Suprapubic skin (tissue), 4 donors: ENCODE data around the gene SCN4A. TPM values are rescaled to one million over a fixed set of nuclear protein-coding genes. Genes with fewer than 3 reads are reported as not detected.
A peak's percentile ranks its signal among the peaks of the same experiment; 100 is the strongest.

Experiments used
- DNase-seq, 2 donors: peaks; one replicate each; pipeline ENCODE4 v3.0.0-alpha.2; 2019; ENCODE audit warnings: low spot score in 2 of 2
- H3K27ac ChIP-seq: fragments of 200-600 bp; sonication (generic); one replicate; pipeline ENCODE4 v1.5.1; 2019
- H3K27me3 ChIP-seq: fragments of 200-600 bp; sonication (generic); one replicate; pipeline ENCODE4 v1.5.1; 2019
- H3K36me3 ChIP-seq: fragments of 200-600 bp; sonication (generic); one replicate; pipeline ENCODE4 v1.5.1; 2019
- H3K4me1 ChIP-seq: fragments of 200-600 bp; sonication (generic); one replicate; pipeline ENCODE4 v1.5.1; 2019
- H3K4me3 ChIP-seq: fragments of 200-600 bp; sonication (generic); one replicate; pipeline ENCODE4 v1.5.1; 2019; ENCODE audit warnings: mild to moderate bottlenecking
- H3K9me3 ChIP-seq: fragments of 200-600 bp; sonication (generic); one replicate; pipeline ENCODE4 v1.5.1; 2019
- EP300 ChIP-seq: sonication (generic); formaldehyde crosslinking; IDR thresholded peaks from one replicate; pipeline ENCODE4 v1.6.1; 2017; ENCODE audit warnings: antibody characterized with exemption
- POLR2A ChIP-seq, 2 donors: fragments of 450-650 bp; IDR thresholded peaks; one replicate each; pipeline ENCODE4 v1.6.1; 2017; ENCODE audit warnings: antibody characterized with exemption in 2 of 2, mild to moderate bottlenecking in 2 of 2, moderate library complexity in 2 of 2
- POLR2AphosphoS5 ChIP-seq, 3 donors: sonication (generic); formaldehyde crosslinking; IDR thresholded peaks; one replicate each; pipeline ENCODE4 v1.6.1; 2017; ENCODE audit warnings: antibody characterized with exemption in 3 of 3
- WGBS: methylation state at CpG from one replicate; pipeline ENCODE4 v1.1.5; 2018; 5-methylcytosine and 5-hydroxymethylcytosine counted together
- total RNA-seq, 4 donors: library from RNA; depleted of rRNA; stranded (reverse); fragments of >200 nt; gene quantifications; one replicate each; pipeline ENCODE4 v1.1.0, GENCODE V29; 2016
- TF ChIP-seq, protein P1 (sequence below), 2 donors: fragments of 200-600 bp in 1 of 2; fragments of 450-650 bp in 1 of 2; sonication (generic) in 1 of 2; IDR thresholded peaks; one replicate each; pipeline ENCODE4 v1.5.1; 2016 to 2019; ENCODE audit warnings: antibody characterized with exemption in 2 of 2, mild to moderate bottlenecking in 1 of 2, moderate library complexity in 1 of 2

SCN4A gene
- total RNA-seq, 4 donors from 2014 or later: 0.45 to 4.5 (median 1.6) TPM

DNA sequence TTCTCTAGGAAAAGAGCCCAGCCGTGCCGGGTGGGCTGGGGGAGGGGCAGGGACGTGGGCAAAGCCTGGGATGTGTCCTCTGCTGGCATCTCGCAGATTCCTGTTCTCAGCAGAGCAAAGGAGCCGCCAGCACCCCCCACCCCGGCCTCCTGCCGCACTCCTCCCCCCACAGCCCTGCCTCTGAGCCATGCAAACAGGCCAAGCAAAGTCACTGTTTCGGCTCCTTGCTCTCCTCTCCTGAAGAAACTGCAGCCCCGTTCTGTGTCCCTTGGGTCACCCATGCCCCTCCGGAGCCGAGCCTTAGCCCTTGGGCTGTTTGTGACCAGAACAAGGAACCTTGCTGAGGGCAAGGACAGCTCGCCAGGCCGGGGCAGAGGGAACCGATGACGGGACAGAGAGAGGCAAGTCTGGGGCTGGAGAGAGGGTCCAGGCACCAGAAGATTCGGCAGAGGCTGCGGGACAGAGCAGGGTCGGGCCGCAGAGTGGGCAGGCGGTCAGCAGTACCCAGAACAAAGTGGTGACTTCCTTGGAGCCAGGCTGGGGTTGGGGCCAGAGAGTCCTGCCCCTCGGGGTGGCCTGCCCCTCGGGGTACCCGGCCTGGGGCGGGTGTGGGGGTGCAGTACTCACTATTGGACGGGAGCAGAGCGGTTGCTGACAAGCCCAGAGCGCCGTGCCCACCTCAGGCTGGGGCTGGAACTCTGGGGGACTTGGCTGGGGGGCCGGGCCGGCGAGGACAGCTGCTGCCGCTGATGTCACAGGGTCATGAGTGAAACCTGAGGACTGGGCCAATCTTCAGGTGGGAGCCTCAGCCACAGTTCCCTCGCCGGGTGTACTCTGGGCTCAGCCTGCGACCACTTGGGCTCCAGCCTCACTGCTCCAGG, 16.3 kb upstream of the SCN4A start:
- Histone ChIP-seq H3K9me3 (no peaks in the 10 kb centered on the region), H3K27ac (no peak overlapping the region), H3K4me1 (peaks cover 43% of the 10 kb centered on the region), H3K4me3 (no peak overlapping the region), H3K27me3 (peaks cover 36% of the 10 kb centered on the region), H3K36me3 (no peaks in the 10 kb centered on the region)
- peak in 1 of 2 donors; percentile 59 for DNase-seq
- TF ChIP-seq, protein P1, sequence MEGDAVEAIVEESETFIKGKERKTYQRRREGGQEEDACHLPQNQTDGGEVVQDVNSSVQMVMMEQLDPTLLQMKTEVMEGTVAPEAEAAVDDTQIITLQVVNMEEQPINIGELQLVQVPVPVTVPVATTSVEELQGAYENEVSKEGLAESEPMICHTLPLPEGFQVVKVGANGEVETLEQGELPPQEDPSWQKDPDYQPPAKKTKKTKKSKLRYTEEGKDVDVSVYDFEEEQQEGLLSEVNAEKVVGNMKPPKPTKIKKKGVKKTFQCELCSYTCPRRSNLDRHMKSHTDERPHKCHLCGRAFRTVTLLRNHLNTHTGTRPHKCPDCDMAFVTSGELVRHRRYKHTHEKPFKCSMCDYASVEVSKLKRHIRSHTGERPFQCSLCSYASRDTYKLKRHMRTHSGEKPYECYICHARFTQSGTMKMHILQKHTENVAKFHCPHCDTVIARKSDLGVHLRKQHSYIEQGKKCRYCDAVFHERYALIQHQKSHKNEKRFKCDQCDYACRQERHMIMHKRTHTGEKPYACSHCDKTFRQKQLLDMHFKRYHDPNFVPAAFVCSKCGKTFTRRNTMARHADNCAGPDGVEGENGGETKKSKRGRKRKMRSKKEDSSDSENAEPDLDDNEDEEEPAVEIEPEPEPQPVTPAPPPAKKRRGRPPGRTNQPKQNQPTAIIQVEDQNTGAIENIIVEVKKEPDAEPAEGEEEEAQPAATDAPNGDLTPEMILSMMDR (IDR thresholded peaks at IDR 0.05): no peak
- TF ChIP-seq POLR2A (IDR thresholded peaks at IDR 0.05) (no peak), EP300 (no peak), POLR2AphosphoS5 (IDR thresholded peaks at IDR 0.05) (no peak)
- WGBS: 46% methylated on average over 18 of the region's 35 CpGs

DNA sequence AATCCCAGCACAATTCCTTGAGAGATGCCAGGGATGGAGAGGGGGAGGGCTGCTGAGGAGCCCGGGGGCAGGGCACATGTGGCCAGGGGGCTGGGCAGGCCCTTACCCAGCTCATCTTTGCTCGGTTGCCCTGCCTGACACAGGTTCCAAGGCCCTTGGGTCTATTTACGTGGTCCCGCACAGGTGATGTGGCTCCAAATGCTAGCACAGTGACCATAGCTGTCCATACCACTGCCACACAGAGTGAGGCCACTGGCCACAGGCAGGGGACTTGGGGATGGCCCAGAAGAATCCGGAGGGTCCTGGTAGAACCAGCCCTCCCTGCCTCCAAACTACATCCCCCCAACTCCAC, 15.4 kb upstream of the SCN4A start:
- 88% methylated on average over 5 of the region's 5 CpGs for WGBS
- peaks cover 30% of the 10 kb centered on the region for H3K27me3 ChIP-seq
- no peak for TF ChIP-seq POLR2A (IDR thresholded peaks at IDR 0.05)
- no peaks in the 10 kb centered on the region for H3K9me3 ChIP-seq
- no peak overlapping the region for H3K27ac ChIP-seq
- H3K36me3 ChIP-seq: no peaks in the 10 kb centered on the region
- no peak for DNase-seq
- no peak overlapping the region for H3K4me3 ChIP-seq
- H3K4me1 ChIP-seq: peaks cover 52% of the 10 kb centered on the region

DNA sequence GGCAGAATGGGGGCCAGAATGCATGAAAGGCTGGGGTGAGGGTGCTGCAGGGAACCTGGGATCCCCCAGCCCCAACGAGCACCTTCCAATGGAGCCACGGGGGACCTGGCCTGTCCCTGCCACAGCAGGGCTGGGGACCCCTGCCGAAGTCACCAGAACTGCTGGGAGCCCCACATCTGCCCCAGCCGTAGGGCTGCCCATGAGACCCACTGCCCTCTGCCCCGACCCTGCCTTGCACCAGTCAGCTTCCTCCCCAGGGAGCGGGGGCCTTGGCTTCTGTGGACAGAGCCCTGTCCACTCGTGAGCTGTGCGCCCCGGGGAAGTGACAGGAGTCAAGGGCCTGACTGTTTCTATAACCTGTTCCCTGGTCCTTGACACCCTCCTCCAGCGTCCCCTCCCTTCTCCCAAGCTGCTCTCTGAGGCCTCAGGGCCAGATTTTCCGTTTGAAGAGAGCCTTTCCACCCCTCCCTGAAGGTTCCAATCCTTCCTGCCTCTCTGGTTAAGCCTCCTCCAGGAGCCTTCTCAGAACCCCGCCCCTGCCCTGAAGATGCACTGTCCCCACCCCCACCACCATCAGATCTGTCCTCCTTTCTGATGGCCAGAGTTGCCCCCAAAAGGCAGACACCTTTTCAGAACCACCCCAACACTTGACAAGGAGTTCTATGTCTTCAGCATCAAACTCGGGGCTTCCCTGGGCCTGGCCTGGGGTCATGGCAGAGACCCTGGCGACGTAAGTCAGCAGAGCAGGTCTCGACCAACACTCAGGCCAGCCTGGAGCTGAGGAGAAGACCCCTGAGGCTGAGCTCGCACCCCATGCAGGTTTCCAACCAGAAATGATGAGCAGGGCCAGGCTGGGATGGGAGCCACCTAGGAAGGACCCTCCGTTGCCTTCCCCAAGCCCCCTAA, 14.8 kb upstream of the SCN4A start:
- peaks cover 55% of the 10 kb centered on the region for H3K4me1 ChIP-seq
- no peak overlapping the region for H3K4me3 ChIP-seq
- no peaks in the 10 kb centered on the region for H3K36me3 ChIP-seq
- no peak overlapping the region for H3K27ac ChIP-seq
- no peak for DNase-seq
- whole genome bisulfite sequencing: 60% methylated on average over 12 of the region's 18 CpGs
- no peaks in the 10 kb centered on the region for H3K9me3 ChIP-seq
- peaks cover 30% of the 10 kb centered on the region for H3K27me3 ChIP-seq
- TF ChIP-seq, protein P1 (IDR thresholded peaks at IDR 0.05): no peak
- TF ChIP-seq POLR2A (IDR thresholded peaks at IDR 0.05) (no peak), EP300 (no peak), POLR2AphosphoS5 (IDR thresholded peaks at IDR 0.05) (no peak)

DNA sequence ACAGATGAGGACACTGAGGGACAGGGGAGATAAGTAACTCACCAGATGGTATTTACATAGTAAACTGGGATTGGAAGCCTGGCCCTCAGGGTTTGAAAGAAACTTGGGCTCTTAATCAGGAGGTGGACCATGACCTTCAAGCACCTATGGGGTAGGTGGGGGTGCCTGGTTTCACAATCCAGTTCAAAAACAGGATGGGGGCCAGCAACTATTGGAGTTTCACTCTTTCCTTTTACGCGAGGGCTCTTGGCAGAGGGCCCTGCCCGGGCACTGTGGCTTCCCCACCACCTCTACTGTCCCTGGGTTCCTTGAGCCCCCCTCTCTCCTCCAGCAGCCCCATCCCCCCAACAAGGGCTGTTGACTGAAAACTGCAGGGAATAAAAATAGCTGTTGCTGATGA, 14.1 kb upstream of the SCN4A start:
- H3K27ac ChIP-seq: no peak overlapping the region
- DNase-seq: no peak
- H3K4me1 ChIP-seq: peaks cover 55% of the 10 kb centered on the region
- H3K9me3 ChIP-seq: no peaks in the 10 kb centered on the region
- peaks cover 23% of the 10 kb centered on the region for H3K27me3 ChIP-seq
- WGBS: 75% methylated on average over 3 of the region's 3 CpGs
- H3K36me3 ChIP-seq: no peaks in the 10 kb centered on the region
- H3K4me3 ChIP-seq: no peak overlapping the region
- TF ChIP-seq POLR2AphosphoS5 (IDR thresholded peaks at IDR 0.05): no peak
- TF ChIP-seq EP300: no peak
- TF ChIP-seq, protein P1 (IDR thresholded peaks at IDR 0.05): no peak
- no peak for TF ChIP-seq POLR2A (IDR thresholded peaks at IDR 0.05)

DNA sequence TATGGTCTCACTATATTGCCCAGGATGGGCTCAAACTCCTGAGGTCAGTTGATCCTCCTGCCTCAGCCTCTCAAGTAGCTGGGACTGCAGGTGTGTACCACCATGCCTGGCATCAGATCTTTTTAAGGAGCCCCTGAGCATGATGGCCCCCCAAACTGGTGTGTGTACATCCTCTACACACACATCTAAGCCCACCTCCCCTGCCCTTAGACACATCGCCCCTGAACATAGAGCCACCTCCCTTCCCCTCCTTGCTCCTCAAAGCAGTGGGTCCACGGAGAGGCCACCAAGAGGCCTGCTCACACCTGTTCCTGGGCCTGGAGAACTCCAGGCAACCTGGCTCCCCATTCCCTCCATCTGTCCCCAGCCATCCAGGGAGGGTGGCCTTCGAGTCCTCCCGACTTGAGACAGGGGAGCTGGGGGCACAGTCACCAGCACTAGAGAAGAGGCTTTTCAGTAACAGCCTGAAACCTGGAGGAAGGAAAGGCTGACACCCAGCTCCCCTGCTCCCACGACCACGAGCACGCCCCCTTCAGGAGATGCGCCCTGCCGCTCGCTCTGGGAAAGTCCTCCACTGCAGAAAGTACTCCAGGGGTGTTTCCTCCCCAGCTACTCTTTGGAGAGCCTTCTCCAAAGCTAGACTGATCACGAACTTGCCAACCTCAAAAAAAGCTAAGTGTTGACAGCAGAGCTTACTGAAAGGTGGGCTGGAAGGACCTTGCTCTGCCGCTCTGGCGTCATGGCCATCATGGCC, 12.8 kb upstream of the SCN4A start:
- WGBS: 91% methylated on average over 12 of the region's 13 CpGs
- H3K27ac ChIP-seq: no peak overlapping the region
- no peaks in the 10 kb centered on the region for H3K9me3 ChIP-seq
- H3K27me3 ChIP-seq: peaks cover 16% of the 10 kb centered on the region
- DNase-seq: no peak
- no peaks in the 10 kb centered on the region for H3K36me3 ChIP-seq
- H3K4me1 ChIP-seq: peaks cover 56% of the 10 kb centered on the region
- TF ChIP-seq POLR2A (IDR thresholded peaks at IDR 0.05) (no peak), POLR2AphosphoS5 (IDR thresholded peaks at IDR 0.05) (no peak), EP300 (no peak)
- TF ChIP-seq, protein P1 (IDR thresholded peaks at IDR 0.05): no peak
- no peak overlapping the region for H3K4me3 ChIP-seq
